ENCODE data around the gene FGGY.

GRCh38 chr1:59523745-59524450, 227.0 kb downstream of the FGGY start:
- TF ChIP-seq POLR2A (IDR thresholded peaks at IDR 0.05) (no peak), CTCF (IDR thresholded peaks at IDR 0.05) (no peak)

Data from uterus (tissue), 2 donors.